GM21619 (cell line): ENCODE measurements around the gene ESPNL.
"Not testable (repeated sequence)": the region's sequence is repeated elsewhere in the genome, so short reads cannot be mapped to it uniquely, and the experiment has no call there.

Experiments used
- ATAC-seq: cut with Tn5 transposase; IDR thresholded peaks from one replicate; pipeline ENCODE4 v1.9.1; 2021; ENCODE audit not compliant: unreplicated experiment

ESPNL gene

GRCh38 chr2:238114851-238115660 lies 14.9 kb downstream of the ESPNL start:
- no peak for ATAC-seq

DNA sequence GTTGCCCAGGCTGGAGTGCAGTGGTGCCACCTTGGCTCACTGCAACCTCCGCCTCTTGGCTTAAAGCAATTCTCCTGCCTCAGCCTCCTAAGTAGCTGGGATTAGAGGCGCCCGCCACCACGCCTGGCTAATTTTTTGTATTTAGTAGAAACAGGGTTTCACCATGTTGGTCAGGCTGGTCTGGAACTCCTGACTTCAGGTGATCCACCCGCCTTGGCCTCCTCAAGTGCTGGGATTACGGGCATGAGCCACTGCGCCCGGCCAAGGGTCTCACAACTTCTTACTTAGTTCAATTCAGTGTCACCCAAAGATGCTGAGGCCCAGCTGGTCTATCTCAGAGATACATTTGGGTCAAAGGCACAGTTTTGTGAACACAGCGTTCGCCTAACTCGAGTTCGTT lies 15.6 kb downstream of the ESPNL start:
- ATAC-seq = not testable (repeated sequence)

- no peak for ATAC-seq
These were observed 16.4 kb downstream of the ESPNL start for GRCh38 chr2:238116298-238117198.

DNA sequence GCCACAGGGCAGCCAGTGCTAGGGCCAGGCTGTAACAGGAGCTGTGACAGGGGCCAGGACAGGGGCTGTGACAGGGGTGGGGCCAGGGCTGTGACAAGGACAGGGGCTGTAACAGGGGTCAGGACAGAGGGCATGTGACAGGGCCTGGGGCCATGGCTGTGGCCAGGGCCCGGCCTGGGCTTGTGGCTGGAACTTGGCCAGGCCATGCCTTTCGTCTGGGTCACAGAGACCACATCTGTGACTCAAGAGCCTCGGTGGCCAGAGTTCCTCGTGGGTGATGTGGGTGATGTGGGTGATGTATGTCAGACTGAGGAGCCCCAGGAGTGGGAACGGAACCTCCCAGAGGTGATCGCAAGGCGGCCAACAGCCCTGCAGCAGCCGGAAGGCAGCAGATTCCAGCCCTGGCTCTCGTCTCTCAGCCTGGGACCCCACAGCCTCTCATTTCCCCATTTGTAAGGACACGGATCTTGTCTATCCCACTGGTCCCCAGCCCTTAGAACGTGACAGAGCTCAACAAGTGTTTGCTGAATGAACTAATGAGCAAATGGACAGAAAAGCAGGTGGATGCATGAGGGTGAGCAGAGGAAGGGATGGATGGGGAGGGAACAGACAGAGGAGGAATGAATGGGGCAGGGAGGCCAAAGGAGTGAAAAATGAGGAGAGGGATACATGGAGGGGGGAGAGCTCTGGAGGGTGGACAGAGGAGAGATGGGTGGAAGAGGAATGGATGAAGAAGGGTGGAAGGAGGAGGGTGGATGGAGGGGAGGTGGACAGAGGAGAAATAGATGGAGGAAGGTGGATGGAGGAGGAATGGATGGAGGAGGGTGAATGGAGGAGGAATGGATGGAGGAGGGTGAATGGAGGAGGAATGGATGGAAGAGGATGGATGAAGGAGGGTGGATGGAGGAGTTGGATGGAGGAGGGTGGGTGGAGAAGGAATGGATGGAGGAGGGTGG lies 17.3 kb downstream of the ESPNL start:
- ATAC-seq = no peak

DNA sequence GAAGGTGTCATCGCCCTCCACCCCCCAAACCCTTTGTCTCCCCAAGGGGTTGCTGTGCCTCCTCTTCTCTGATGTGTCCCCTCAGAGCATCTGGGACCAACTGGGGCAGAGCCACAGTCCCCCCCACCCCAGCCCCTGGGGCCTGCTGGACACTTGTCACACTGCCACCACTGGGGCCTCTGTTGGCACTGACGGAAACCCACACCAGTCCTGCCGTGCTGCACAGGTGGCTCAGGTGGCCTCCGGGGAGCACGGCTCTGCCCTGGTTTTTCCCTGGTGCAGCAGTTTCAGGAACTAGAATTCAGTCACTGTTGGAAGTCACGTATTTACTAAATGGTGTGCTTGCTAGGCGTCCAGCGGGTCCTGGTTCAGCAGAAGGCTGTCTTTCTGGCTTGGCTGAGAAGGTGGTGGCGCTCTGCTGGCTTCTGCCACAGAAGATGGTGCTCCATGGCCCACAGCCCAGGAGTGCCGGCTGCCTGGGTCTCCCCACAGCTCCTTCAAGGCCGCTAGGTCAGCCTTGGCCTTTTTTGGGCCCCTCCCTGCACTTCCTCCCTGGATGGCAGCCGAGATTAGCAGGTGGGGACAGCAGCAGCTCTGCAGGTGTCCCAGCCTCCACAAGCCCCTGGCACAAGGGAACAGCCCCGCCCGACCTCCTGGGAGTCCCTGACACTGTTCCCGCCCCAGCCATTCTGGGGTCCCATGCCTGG lies 19.8 kb downstream of the ESPNL start:
- ATAC-seq = no peak

- no peak for ATAC-seq
These were observed 20.5 kb downstream of the ESPNL start for GRCh38 chr2:238120463-238121298.

DNA sequence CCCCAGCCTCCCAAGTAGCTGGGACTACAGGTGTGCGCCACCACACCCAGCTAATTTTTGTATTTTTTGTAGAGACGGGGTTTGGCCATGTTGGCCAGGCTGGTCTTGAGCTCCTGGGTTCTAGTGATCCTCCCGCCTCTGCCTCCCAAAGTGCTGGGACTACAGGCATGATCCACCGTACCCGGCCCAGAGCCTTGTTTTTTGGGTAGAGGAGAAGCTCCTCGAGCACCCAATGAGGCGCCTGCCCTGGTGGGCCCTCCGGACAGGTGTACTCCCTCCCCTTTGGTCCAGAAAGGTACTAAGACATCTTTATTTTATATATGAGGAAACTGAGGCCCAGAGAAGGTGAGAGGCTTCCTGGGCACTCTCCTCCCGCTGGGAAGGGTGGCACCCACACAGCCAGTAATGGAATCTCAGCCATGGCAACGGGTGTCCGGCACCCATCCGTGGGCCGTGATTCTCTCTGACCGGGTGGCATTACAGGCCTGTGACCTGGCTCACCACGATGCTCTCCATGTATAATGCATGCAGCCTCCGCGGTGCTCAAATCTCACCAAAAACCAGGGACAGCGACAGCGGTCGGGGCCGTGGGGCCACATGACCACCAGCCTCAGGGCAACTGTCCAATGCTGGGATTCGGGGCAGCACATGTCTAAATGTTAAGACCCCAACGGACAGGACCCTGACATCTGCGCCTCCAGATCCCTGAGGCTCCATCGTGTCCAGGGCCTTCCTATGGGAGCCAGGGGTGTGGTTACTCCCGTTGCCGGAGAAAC lies 21.6 kb downstream of the ESPNL start:
- no peak for ATAC-seq

- no peak for ATAC-seq
These were observed 22.4 kb downstream of the ESPNL start for GRCh38 chr2:238122287-238123217.

- ATAC-seq = no peak
These were observed 23.3 kb downstream of the ESPNL start for GRCh38 chr2:238123218-238123971.

DNA sequence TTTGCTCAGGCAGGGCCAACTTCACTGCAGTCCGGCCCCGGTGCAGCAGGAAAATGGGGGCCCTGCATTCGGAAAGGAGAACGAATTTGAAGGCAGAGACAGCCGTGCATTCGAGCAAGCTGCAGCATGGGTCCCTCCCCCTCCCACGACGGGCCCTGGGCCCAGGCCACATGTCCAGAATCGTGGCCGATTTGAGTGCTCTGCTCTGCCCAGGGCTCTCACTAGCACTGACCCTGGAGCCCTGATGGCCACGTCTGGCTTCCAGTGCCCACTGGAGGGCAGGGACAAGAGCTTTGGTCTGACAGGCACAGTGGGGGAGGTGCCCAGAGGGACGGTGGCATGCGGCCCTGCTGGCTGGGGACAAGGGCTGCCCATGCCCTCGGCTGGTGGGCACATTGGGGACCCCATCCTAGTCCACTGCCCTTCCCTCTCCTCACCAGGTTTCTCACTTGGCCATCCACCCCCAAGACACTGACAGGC lies 23.9 kb downstream of the ESPNL start:
- ATAC-seq = no peak

GRCh38 chr2:238124488-238125126 lies 24.5 kb downstream of the ESPNL start:
- no peak for ATAC-seq

GRCh38 chr2:238125127-238125885 lies 25.2 kb downstream of the ESPNL start:
- ATAC-seq = no peak

DNA sequence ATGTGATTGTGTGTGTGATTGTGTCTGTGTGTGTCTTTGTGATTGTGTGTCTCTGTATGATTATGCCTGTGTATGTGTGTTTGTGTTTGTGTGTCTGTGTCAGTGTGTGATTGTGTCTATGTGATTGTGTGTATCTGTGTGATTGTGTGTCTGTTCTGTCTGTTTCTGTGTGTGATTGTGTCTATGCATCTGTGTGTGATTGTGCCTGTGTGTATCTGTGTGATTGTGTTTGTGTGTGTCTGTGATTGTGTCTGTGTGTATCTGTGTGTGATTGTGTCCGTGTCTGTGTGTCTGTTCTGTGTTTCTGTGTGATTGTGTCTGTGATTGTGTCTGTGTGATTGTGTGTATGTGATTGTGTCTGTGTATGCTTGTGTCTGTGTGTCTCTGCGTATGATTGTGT lies 26.2 kb downstream of the ESPNL start:
- no peak for ATAC-seq

DNA sequence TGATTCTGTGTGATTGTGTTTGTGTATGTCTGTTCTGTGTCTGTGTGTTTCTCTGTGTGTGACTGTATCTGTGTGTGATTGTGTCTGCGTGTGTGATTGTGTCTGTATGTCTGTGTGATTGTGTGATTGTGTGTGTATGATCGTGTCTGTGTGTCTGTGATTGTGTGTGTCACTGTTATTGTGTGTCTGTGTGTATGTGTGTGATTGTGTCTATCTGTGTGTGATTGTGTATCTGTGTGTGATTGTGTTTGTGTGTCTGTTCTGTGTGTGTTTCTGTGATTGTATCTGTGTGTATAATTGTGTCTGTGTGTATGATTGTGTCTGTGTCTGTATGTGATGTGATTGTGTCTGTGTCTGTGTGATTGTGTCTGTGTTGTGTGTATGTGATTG lies 26.6 kb downstream of the ESPNL start:
- no peak for ATAC-seq
